Hepatocyte (in vitro differentiated cells): ENCODE results near the gene RADIL.

Experiments
- CTCF ChIP-seq: fragments of 200-600 bp; sonication (generic); IDR thresholded peaks from 2 replicates; pipeline ENCODE4 v1.5.1; 2016; ENCODE audit warnings: antibody characterized with exemption, mild to moderate bottlenecking; ENCODE audit not compliant: poor library complexity
- EZH2 ChIP-seq: fragments of 200-600 bp; sonication (generic); IDR thresholded peaks from 2 replicates; pipeline ENCODE4 v1.6.1; 2016; ENCODE audit warnings: antibody characterized with exemption, mild to moderate bottlenecking, borderline replicate concordance
- EZH2phosphoT487 ChIP-seq: fragments of 200-600 bp; sonication (generic); IDR thresholded peaks from one replicate; pipeline ENCODE4 v1.6.1; 2018; ENCODE audit warnings: antibody characterized with exemption, mild to moderate bottlenecking, low read depth, moderate library complexity; ENCODE audit not compliant: unreplicated experiment, severe bottlenecking

- TF ChIP-seq CTCF (no peak), EZH2 (no peak), EZH2phosphoT487 (no peak)
These were observed 63.0 kb downstream of the RADIL start for GRCh38 chr7:4820405-4820966.
